Measurements from ENCODE around the gene NDUFA11.
A peak's percentile ranks its signal among the peaks of the same experiment; 100 is the strongest.

Gene NDUFA11

DNA sequence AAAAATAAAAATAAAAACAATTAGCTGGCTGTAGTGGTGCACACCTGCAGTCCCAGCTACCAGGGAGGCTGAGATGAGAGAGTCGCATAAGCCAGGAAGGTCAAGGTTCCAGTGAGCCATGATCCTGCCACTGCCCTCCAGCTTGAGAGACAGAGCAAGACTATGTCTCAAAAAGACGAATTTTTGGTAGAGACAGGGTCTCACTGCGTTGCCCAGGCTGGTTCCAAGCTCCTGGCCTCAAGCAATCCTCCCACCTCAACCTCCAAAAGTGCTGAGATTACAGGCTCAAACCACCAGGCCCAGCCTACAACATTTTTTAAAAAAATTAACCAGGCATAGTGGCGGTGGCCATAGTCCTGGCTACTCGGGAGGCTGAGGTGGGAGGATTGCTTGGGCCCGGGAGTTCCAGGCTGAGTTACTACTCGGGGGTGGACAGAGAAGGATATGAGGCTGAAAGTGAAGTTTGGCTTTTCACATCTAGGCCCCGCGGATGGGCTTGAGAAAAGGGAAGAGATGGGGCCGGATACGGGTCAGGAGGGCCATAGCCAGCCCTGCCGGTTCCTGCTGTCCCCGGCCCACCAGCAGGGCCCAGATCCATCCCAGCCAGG is 10.2 kb downstream of the NDUFA11 start:
- no peak for TF ChIP-seq EZH2phosphoT487 (IDR thresholded peaks at IDR 0.05; ENCODE audit: borderline replicate concordance)
- TF ChIP-seq CTCF (conservative IDR thresholded peaks at IDR 0.05; ENCODE audit: low read length): no peak
- H3K9me3 ChIP-seq (ENCODE audit: insufficient read depth, low read depth, low read length): no peaks in the 10 kb centered on the region
- no peaks in the 10 kb centered on the region for H3K4me1 ChIP-seq (ENCODE audit: insufficient read depth, low read length, poor library complexity, severe bottlenecking)
- H3K27me3 ChIP-seq (ENCODE audit: insufficient read depth, low read length, poor library complexity, severe bottlenecking): no peaks in the 10 kb centered on the region
- H3K4me3 ChIP-seq (ENCODE audit: low read length, poor library complexity, severe bottlenecking): no peak overlapping the region
- H3K9ac ChIP-seq (ENCODE audit: low read depth, low read length, poor library complexity, severe bottlenecking): no peak overlapping the region
- H4K20me1 ChIP-seq (ENCODE audit: insufficient read depth, low read length, poor library complexity, severe bottlenecking): peaks cover 4% of the 10 kb centered on the region
- H3K9me2 ChIP-seq (replicated peaks; ENCODE audit: low read depth, low read length): no peaks in the 10 kb centered on the region
- no peak overlapping the region for H2AFZ ChIP-seq (ENCODE audit: low read length)
- H3K36me3 ChIP-seq (ENCODE audit: insufficient read depth, low read length): peaks cover 18% of the 10 kb centered on the region; the same call in 1 of the 2 replicates
- H3K4me2 ChIP-seq (ENCODE audit: low read depth, low read length, poor library complexity, severe bottlenecking): no peak overlapping the region
- H3K79me2 ChIP-seq (ENCODE audit: insufficient read depth, low read length): peaks cover 14% of the 10 kb centered on the region; the same call in 1 of the 2 replicates
- no peaks in the 10 kb centered on the region for H3F3A ChIP-seq (ENCODE audit: low read depth)

DNA sequence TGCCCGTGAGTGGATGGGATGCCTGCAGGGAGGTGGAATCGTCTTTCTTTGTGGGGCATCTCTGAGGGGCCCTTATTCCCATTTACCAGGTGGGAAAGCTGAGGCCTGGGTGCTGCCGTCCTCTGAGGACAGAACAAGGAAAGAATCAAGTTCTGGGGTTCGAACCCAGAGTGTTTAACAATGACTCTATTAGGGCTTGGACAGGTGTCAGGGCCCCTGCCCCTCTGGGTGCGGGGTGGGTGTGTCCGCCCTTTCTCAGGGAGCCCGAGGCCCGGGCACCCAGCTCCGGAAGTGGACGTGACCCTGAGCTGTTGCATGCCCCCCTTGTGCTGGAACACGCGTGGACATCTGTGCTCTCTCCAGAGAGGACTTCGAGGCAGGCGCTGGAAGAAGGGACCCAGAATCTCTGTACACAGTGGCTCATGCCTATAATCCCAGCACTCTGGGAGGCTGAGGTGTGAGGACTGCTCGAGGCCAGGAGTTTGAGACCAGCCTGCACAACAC is 10.8 kb downstream of the NDUFA11 start:
- Histone ChIP-seq H2AFZ (ENCODE audit: low read length) (no peak overlapping the region), H3K9me2 (replicated peaks; ENCODE audit: low read depth, low read length) (no peaks in the 10 kb centered on the region), H3K27me3 (ENCODE audit: insufficient read depth, low read length, poor library complexity, severe bottlenecking) (no peaks in the 10 kb centered on the region), H4K20me1 (ENCODE audit: insufficient read depth, low read length, poor library complexity, severe bottlenecking) (no peaks in the 10 kb centered on the region), H3K4me2 (ENCODE audit: low read depth, low read length, poor library complexity, severe bottlenecking) (no peak overlapping the region), H3K36me3 (ENCODE audit: insufficient read depth, low read length) (peaks cover 18% of the 10 kb centered on the region; the same call in 1 of the 2 replicates), H3K4me3 (ENCODE audit: low read length, poor library complexity, severe bottlenecking) (no peak overlapping the region), H3K79me2 (ENCODE audit: insufficient read depth, low read length) (peaks cover 9% of the 10 kb centered on the region; the same call in 1 of the 2 replicates), H3K9ac (ENCODE audit: low read depth, low read length, poor library complexity, severe bottlenecking) (no peak overlapping the region), H3K9me3 (ENCODE audit: insufficient read depth, low read depth, low read length) (no peaks in the 10 kb centered on the region), H3K4me1 (ENCODE audit: insufficient read depth, low read length, poor library complexity, severe bottlenecking) (no peaks in the 10 kb centered on the region), H3F3A (ENCODE audit: low read depth) (no peaks in the 10 kb centered on the region)
- TF ChIP-seq CTCF (conservative IDR thresholded peaks at IDR 0.05; ENCODE audit: low read length): no peak
- TF ChIP-seq EZH2phosphoT487 (IDR thresholded peaks at IDR 0.05; ENCODE audit: borderline replicate concordance): no peak

DNA sequence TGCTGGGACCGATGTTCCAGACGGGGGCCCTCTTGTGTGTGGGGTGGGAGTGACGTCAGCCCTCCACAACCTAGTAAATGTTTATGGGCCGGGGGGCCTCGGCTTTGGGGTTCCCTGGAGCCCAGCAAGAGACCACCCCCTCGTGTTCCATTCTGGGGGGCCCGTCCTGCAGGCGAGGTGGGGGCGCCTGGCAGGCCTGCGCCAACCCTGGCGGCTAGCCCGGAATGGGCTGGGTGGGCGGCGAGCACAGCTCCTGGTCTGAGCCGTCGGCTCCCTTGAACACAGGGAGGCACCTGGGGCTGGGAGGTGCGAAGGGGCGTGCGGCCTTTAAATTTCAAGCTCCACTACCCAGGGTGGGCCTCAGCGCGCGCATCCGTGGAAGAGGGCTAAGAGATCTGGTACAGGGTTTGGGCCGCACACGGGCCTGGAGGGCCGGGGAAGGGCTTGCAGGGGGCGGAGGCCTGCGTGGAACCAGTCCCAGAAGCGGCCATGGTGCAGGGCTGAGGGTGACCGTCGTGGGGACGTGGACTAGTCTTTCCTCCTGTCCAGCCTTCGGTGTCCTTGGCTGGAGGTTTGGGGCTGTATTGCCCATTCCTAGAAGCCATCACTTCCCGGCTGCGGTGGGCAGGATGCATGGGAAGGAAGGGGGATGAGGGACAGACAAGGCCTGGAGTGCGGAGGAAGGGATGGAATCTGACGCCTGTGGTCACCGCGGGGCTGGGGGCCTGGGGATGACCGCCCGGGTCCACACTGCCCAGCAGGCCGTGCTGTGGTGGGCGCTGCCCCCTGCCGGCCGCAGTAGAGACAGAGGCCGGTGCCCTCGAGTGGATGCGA is 11.4 kb downstream of the NDUFA11 start:
- Histone ChIP-seq H3K36me3 (ENCODE audit: insufficient read depth, low read length) (peaks cover 18% of the 10 kb centered on the region; the same call in 1 of the 2 replicates), H3K79me2 (ENCODE audit: insufficient read depth, low read length) (peaks cover 5% of the 10 kb centered on the region; the same call in 1 of the 2 replicates), H3K9me3 (ENCODE audit: insufficient read depth, low read depth, low read length) (no peaks in the 10 kb centered on the region), H2AFZ (ENCODE audit: low read length) (no peak overlapping the region), H3K9me2 (replicated peaks; ENCODE audit: low read depth, low read length) (no peaks in the 10 kb centered on the region), H3K4me2 (ENCODE audit: low read depth, low read length, poor library complexity, severe bottlenecking) (no peak overlapping the region), H3K4me1 (ENCODE audit: insufficient read depth, low read length, poor library complexity, severe bottlenecking) (no peaks in the 10 kb centered on the region), H3F3A (ENCODE audit: low read depth) (no peaks in the 10 kb centered on the region), H3K27me3 (ENCODE audit: insufficient read depth, low read length, poor library complexity, severe bottlenecking) (no peaks in the 10 kb centered on the region), H4K20me1 (ENCODE audit: insufficient read depth, low read length, poor library complexity, severe bottlenecking) (no peaks in the 10 kb centered on the region), H3K4me3 (ENCODE audit: low read length, poor library complexity, severe bottlenecking) (no peak overlapping the region), H3K9ac (ENCODE audit: low read depth, low read length, poor library complexity, severe bottlenecking) (no peak overlapping the region)
- TF ChIP-seq CTCF (conservative IDR thresholded peaks at IDR 0.05; ENCODE audit: low read length) (0 out of 2 replicates have a peak, but pooled peaks have one; percentile 18), EZH2phosphoT487 (IDR thresholded peaks at IDR 0.05; ENCODE audit: borderline replicate concordance) (no peak)

Data from Loucy (cell line).